ENCODE results near the gene CAPN10.

Gene CAPN10

DNA sequence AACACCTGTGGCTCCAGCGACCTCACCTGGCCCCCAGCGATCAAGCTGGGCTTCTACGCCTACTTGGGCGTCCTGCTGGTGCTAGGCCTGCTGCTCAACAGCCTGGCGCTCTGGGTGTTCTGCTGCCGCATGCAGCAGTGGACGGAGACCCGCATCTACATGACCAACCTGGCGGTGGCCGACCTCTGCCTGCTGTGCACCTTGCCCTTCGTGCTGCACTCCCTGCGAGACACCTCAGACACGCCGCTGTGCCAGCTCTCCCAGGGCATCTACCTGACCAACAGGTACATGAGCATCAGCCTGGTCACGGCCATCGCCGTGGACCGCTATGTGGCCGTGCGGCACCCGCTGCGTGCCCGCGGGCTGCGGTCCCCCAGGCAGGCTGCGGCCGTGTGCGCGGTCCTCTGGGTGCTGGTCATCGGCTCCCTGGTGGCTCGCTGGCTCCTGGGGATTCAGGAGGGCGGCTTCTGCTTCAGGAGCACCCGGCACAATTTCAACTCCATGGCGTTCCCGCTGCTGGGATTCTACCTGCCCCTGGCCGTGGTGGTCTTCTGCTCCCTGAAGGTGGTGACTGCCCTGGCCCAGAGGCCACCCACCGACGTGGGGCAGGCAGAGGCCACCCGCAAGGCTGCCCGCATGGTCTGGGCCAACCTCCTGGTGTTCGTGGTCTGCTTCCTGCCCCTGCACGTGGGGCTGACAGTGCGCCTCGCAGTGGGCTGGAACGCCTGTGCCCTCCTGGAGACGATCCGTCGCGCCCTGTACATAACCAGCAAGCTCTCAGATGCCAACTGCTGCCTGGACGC lies 43.6 kb downstream of the CAPN10 start:
- ChIA-PET POLR2A (ENCODE audit: low non-redundant PET) (no interaction called here), CTCF (interaction anchor here (0.6 kb wide), 1 partner anchor 118 kb away, joined by 3 read pairs; no protein-coding TSS in a partner anchor)
- H3K27ac ChIP-seq = no peak overlapping the region
- TF ChIP-seq, protein P1, sequence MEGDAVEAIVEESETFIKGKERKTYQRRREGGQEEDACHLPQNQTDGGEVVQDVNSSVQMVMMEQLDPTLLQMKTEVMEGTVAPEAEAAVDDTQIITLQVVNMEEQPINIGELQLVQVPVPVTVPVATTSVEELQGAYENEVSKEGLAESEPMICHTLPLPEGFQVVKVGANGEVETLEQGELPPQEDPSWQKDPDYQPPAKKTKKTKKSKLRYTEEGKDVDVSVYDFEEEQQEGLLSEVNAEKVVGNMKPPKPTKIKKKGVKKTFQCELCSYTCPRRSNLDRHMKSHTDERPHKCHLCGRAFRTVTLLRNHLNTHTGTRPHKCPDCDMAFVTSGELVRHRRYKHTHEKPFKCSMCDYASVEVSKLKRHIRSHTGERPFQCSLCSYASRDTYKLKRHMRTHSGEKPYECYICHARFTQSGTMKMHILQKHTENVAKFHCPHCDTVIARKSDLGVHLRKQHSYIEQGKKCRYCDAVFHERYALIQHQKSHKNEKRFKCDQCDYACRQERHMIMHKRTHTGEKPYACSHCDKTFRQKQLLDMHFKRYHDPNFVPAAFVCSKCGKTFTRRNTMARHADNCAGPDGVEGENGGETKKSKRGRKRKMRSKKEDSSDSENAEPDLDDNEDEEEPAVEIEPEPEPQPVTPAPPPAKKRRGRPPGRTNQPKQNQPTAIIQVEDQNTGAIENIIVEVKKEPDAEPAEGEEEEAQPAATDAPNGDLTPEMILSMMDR (conservative IDR thresholded peaks at IDR 0.05; ENCODE audit: low read depth) = no peak
- no peak for DNase-seq (ENCODE audit: low spot score)

DNA sequence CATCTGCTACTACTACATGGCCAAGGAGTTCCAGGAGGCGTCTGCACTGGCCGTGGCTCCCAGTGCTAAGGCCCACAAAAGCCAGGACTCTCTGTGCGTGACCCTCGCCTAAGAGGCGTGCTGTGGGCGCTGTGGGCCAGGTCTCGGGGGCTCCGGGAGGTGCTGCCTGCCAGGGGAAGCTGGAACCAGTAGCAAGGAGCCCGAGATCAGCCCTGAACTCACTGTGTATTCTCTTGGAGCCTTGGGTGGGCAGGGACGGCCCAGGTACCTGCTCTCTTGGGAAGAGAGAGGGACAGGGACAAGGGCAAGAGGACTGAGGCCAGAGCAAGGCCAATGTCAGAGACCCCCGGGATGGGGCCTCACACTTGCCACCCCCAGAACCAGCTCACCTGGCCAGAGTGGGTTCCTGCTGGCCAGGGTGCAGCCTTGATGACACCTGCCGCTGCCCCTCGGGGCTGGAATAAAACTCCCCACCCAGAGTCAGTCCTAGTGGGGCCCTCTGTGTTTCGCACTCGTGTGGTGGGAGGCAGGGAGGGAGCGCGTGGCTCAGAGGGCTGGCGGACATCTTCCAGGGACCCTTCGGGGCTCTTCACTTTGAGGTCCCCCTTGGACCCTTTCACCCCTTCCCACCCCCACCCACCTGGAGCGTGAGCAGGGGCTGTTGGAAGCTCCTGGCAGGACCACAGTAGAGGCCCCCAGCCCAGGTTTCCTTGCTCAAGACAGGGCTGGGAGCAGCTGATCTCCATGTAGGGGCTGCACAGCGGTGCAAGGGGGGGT lies 44.4 kb downstream of the CAPN10 start:
- ChIA-PET POLR2A (ENCODE audit: low non-redundant PET) (no interaction called here), CTCF (interaction anchor here (0.6 kb wide), 1 partner anchor 117 kb away, joined by 3 read pairs; no protein-coding TSS in a partner anchor)
- TF ChIP-seq, protein P1 (conservative IDR thresholded peaks at IDR 0.05; ENCODE audit: low read depth) = no peak
- no peak overlapping the region for H3K27ac ChIP-seq
- DNase-seq (ENCODE audit: low spot score) = no peak

DNA sequence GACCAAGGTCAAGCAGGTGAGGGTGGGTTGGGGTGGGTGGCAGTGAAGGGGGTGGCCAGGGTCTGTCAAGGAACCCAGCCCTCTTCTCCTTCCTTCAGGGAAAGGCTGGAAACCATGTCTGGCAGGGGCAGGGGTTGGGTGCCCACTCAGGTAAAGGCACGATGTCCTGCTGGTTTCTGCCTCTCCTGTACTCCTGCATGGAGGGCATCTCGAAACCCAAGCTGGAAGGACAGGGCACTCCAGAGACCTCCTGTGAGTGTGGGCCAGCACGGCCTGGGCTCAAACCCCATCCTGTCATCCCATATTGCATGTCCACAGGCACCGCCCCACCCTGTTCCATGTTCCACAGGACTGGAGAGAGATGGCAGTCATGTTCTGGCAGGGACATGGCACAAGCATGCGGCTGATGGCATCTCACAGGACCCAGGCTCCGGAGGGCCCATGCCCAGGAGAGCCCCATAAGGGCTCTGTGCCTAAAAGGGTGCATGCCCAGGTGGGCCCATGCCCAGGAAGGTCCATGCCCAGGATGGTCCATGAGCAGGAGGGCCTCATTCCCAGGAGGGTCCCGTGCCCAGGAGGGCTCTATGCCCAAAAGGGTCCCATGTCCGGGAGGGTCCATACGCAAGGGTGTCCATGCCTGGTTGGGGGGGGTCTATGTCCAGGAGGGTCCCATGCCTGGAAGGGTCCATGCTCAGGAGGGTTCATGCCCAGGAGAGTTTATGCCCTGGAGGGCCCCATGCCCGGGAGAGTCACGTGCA lies 45.2 kb downstream of the CAPN10 start:
- ChIA-PET POLR2A (ENCODE audit: low non-redundant PET) (no interaction called here), CTCF (no interaction called here)
- H3K27ac ChIP-seq = no peak overlapping the region
- TF ChIP-seq, protein P1 (conservative IDR thresholded peaks at IDR 0.05; ENCODE audit: low read depth) = no peak
- no peak for DNase-seq (ENCODE audit: low spot score)

DNA sequence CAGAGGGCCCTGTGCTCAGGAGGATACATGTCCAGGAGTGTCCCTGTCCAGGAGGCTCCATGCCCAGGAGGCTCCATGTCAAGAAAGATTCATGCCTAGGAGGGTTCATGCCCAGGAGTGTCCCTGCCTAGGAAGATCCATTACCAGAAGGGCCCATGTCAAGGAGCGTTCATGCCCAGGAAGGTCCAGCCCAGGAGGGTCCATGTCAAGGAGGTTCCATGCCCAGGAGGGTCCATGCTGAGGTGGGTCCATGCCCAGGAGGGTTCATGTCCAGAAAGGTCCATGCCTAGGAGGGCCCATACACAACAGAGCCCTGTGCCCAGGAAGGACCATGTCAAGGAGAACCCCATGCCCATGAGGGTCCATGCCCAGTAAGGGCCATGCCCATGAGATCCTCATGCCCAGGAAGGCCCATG lies 45.8 kb downstream of the CAPN10 start:
- ChIA-PET CTCF (no interaction called here), POLR2A (ENCODE audit: low non-redundant PET) (no interaction called here)
- TF ChIP-seq, protein P1 (conservative IDR thresholded peaks at IDR 0.05; ENCODE audit: low read depth) = no peak
- no peak for DNase-seq (ENCODE audit: low spot score)
- H3K27ac ChIP-seq = no peak overlapping the region

DNA sequence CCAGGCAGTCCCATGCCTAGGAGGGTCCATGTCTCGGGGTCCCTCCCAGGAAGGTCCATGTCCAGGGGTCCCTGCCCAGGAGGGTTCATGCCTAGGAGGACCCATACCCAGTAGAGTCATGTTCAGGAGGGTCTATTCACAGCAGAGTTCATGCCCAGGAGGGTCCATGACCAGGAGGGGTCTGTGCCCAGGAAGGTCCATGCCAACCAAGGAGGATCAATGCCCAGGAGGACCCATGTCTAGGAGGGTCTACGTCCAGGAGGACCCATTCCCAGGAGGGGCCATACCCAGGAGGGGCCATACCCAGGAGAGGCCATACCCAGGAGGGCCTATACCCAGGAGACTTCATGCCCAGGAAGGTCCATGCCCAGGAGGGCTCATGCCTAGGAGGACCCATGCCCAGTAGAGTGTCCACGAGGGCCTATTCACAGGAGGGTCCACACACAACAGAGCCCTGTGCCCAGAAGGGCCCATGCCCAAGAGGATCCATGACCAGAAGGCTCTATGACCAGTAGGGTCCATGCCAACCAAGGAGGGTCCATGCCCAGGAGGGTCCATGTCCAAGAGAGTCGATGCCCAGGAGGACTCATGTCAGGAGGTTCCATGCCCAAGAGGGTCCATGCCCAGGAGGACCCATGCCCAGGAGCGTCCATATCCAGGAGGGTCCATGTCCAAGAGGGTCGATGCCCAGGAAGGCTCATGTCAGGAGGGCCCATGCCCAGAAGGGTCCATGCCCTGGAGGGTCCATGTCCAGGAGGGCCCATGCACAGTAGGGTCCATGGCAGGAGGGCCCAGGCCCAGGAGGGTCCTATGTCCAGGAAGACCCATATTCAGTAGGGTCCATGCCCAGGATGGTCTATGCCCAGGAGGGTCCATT lies 48.8 kb downstream of the CAPN10 start:
- H3K27ac ChIP-seq = no peak overlapping the region
- CTCF ChIA-PET = no interaction called here
- TF ChIP-seq, protein P1 (conservative IDR thresholded peaks at IDR 0.05; ENCODE audit: low read depth) = no peak
- no peak for DNase-seq (ENCODE audit: low spot score)
- POLR2A ChIA-PET (ENCODE audit: low non-redundant PET) = no interaction called here
